Fibroblast of lung (primary cell): ENCODE measurements around the gene TSEN54. TPM values are rescaled to one million over a fixed set of nuclear protein-coding genes. Genes with fewer than 3 reads are reported as not detected.

ENCODE experiments used
- DNase-seq, 2 donors: peaks; one replicate each; pipeline versions ENCODE4 v3.0.0 to v3.0.0-alpha.2; 2010; ENCODE audit warnings: low read depth in 2 of 2
- H2AFZ ChIP-seq: 2 replicates; pipeline ENCODE4 v1.5.1; 2012; ENCODE audit warnings: low read length, control low read depth, inconsistent platforms
- H3K27ac ChIP-seq: 2 replicates; pipeline ENCODE4 v1.5.1; 2011; ENCODE audit warnings: low read length, control low read depth; ENCODE audit not compliant: insufficient read depth
- H3K27me3 ChIP-seq: 2 replicates; pipeline ENCODE4 v1.5.1; 2011; ENCODE audit warnings: mild to moderate bottlenecking, low read length; ENCODE audit not compliant: control insufficient read depth, insufficient read depth
- H3K36me3 ChIP-seq: 2 replicates; pipeline ENCODE4 v1.5.1; 2011; ENCODE audit warnings: low read length; ENCODE audit not compliant: control insufficient read depth, insufficient read depth
- H3K4me1 ChIP-seq: 2 replicates; pipeline ENCODE4 v1.5.1; 2011; ENCODE audit warnings: low read length; ENCODE audit not compliant: control insufficient read depth, insufficient read depth; ENCODE audit errors: extremely low read depth
- H3K4me2 ChIP-seq: 2 replicates; pipeline ENCODE4 v1.5.1; 2011; ENCODE audit warnings: low read length, control low read depth; ENCODE audit not compliant: insufficient read depth; ENCODE audit errors: extremely low read depth
- H3K4me3 ChIP-seq, 4 experiments: fragments of 200-600 bp in 1 of 4; sonication (generic) in 1 of 4; replicated peaks in 1 of 4; 2 replicates each; pipeline ENCODE4 v1.5.1; 2011 to 2016; ENCODE audit warnings: low read length in 4 of 4, low read depth in 3 of 4, mild to moderate bottlenecking in 3 of 4, control low read depth in 2 of 4, inconsistent platforms in 1 of 4, mixed read lengths in 1 of 4; ENCODE audit not compliant: insufficient read depth in 1 of 4; ENCODE audit errors: control extremely low read depth in 1 of 4
- H3K79me2 ChIP-seq: 2 replicates; pipeline ENCODE4 v1.5.1; 2012; ENCODE audit warnings: mild to moderate bottlenecking, low read length, inconsistent platforms; ENCODE audit not compliant: control insufficient read depth, insufficient read depth
- H3K9ac ChIP-seq: 2 replicates; pipeline ENCODE4 v1.5.1; 2011; ENCODE audit warnings: mild to moderate bottlenecking, low read length, control low read depth; ENCODE audit not compliant: insufficient read depth
- H3K9me3 ChIP-seq: 2 replicates; pipeline ENCODE4 v1.5.1; 2012; ENCODE audit warnings: low read depth, low read length; ENCODE audit not compliant: control insufficient read depth, insufficient read depth
- H4K20me1 ChIP-seq: 2 replicates; pipeline ENCODE4 v1.5.1; 2011; ENCODE audit warnings: low read length; ENCODE audit not compliant: control insufficient read depth, insufficient read depth; ENCODE audit errors: extremely low read depth
- CTCF ChIP-seq, 2 donors: IDR thresholded peaks in 1 of 2; conservative IDR thresholded peaks in 1 of 2; 1 replicate in 1 of 2; 2 replicates in 1 of 2; pipeline ENCODE4 v1.5.1; 2011 to 2012; ENCODE audit warnings: low read length in 2 of 2, control low read depth in 1 of 2, inconsistent platforms in 1 of 2, low read depth in 1 of 2, mild to moderate bottlenecking in 1 of 2
- EZH2 ChIP-seq: IDR thresholded peaks from 2 replicates; pipeline ENCODE4 v1.5.1; 2012; ENCODE audit warnings: low read length, control low read depth, mild to moderate bottlenecking; ENCODE audit errors: missing control alignments
- polyA plus RNA-seq, 2 donors: library from polyadenylated mRNA; depleted of rRNA in 1 of 2; stranded (reverse) in 1 of 2; unstranded in 1 of 2; fragments of >200 nt; gene quantifications; 2 replicates each; pipeline ENCODE4 v1.2.1, GENCODE V29; 2011 to 2012; ENCODE audit warnings: missing spikeins in 1 of 2
- total RNA-seq: library from RNA; depleted of rRNA; stranded (reverse); fragments of >200 nt; gene quantifications from 2 replicates; pipeline ENCODE4 v1.2.1, GENCODE V29; 2014

TSEN54 gene
- total and polyA plus RNA-seq, 2 donors (not counting 1 experiment from before 2014, with no cell fraction given), result 5.3 to 7.8 TPM

GRCh38 chr17:75505152-75505409 is 11.2 kb upstream of the TSEN54 start:
- no peaks in the 10 kb centered on the region for H3K79me2 ChIP-seq
- peaks cover 12% of the 10 kb centered on the region for H3K36me3 ChIP-seq
- TF ChIP-seq EZH2, result no peak
- no peak for TF ChIP-seq CTCF (conservative IDR thresholded peaks at IDR 0.05 in 1 of 2, IDR thresholded peaks at IDR 0.05 in 1 of 2; ENCODE audit: low read depth in 1 of 2, low read length in 2 of 2)
- H2AFZ ChIP-seq, result no peak overlapping the region
- no peak for DNase-seq
- no peaks in the 10 kb centered on the region for H3K27me3 ChIP-seq
- H3K4me3 ChIP-seq, result no peak overlapping the region
- no peak overlapping the region for H3K9ac ChIP-seq
- H4K20me1 ChIP-seq, result no peaks in the 10 kb centered on the region
- no peaks in the 10 kb centered on the region for H3K9me3 ChIP-seq
- no peak overlapping the region for H3K27ac ChIP-seq
- H3K4me2 ChIP-seq, result no peak overlapping the region
- no peaks in the 10 kb centered on the region for H3K4me1 ChIP-seq

- H3K9ac ChIP-seq, result no peak overlapping the region
Observed at GRCh38 chr17:75505640-75506039, 10.7 kb upstream of the TSEN54 start.

GRCh38 chr17:75506134-75506533 is 10.2 kb upstream of the TSEN54 start:
- Histone ChIP-seq H2AFZ (no peak overlapping the region), H3K4me3 (no peak overlapping the region), H3K9ac (no peak overlapping the region), H3K27ac (no peak overlapping the region), H3K36me3 (peaks cover 12% of the 10 kb centered on the region), H3K27me3 (no peaks in the 10 kb centered on the region), H4K20me1 (no peaks in the 10 kb centered on the region), H3K79me2 (no peaks in the 10 kb centered on the region), H3K9me3 (no peaks in the 10 kb centered on the region), H3K4me2 (no peak overlapping the region), H3K4me1 (no peaks in the 10 kb centered on the region)
- DNase-seq, result no peak
- TF ChIP-seq CTCF (conservative IDR thresholded peaks at IDR 0.05 in 1 of 2, IDR thresholded peaks at IDR 0.05 in 1 of 2; ENCODE audit: low read depth in 1 of 2, low read length in 2 of 2) (no peak), EZH2 (no peak)

More at GRCh38 chr17:75505640-75506039, 10.7 kb upstream of the TSEN54 start:
- Histone ChIP-seq H3K27me3 (no peaks in the 10 kb centered on the region), H3K27ac (no peak overlapping the region), H3K4me1 (no peaks in the 10 kb centered on the region), H3K4me2 (no peak overlapping the region), H4K20me1 (no peaks in the 10 kb centered on the region), H3K79me2 (no peaks in the 10 kb centered on the region), H3K36me3 (peaks cover 12% of the 10 kb centered on the region), H3K4me3 (no peak overlapping the region), H2AFZ (no peak overlapping the region), H3K9me3 (no peaks in the 10 kb centered on the region)
- no peak for DNase-seq
- TF ChIP-seq EZH2 (no peak), CTCF (conservative IDR thresholded peaks at IDR 0.05 in 1 of 2, IDR thresholded peaks at IDR 0.05 in 1 of 2; ENCODE audit: low read depth in 1 of 2, low read length in 2 of 2) (no peak)
